ENCODE measurements around the gene LMTK2.

DNA sequence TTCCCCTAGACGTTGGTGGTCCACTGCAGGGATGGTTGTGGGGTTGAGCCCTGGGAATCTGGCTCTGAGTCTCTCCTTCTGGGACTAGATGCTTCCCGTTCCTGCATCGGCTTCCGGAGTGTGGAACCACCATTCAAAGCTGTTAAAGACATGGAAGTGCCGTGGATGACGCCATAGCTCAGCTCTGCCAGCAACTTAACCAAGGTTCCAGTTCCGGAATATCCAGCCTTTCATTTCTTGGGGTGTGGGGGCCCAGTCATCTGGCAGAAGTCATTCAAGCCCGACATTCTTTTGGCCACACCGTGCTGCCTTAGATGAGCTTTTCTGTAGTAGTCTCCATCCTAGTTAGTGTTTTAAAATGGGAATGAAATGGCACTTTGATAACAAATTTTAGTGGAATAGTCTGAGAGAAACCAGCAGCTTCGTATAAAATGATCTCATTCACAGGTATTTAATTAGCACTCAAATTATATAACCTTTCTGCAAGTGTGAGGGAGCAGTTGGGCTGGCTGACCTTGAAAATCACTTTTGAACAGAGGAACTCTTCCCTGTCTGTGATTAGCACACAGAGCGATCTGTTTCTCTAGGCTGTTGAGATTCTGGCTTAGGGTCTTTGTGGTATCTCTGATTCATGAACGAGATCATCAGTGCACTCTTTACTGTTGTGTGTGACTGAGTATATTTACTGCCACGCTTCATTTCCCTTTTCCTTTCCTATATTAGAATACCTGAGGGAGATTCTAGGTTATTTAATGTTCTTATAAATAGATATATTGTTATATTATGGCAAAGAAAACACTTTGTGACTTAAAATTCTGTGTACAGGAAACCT is 19.9 kb downstream of the LMTK2 start:
- TF ChIP-seq, protein P1, sequence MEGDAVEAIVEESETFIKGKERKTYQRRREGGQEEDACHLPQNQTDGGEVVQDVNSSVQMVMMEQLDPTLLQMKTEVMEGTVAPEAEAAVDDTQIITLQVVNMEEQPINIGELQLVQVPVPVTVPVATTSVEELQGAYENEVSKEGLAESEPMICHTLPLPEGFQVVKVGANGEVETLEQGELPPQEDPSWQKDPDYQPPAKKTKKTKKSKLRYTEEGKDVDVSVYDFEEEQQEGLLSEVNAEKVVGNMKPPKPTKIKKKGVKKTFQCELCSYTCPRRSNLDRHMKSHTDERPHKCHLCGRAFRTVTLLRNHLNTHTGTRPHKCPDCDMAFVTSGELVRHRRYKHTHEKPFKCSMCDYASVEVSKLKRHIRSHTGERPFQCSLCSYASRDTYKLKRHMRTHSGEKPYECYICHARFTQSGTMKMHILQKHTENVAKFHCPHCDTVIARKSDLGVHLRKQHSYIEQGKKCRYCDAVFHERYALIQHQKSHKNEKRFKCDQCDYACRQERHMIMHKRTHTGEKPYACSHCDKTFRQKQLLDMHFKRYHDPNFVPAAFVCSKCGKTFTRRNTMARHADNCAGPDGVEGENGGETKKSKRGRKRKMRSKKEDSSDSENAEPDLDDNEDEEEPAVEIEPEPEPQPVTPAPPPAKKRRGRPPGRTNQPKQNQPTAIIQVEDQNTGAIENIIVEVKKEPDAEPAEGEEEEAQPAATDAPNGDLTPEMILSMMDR (conservative IDR thresholded peaks at IDR 0.05 in 1 of 2, IDR thresholded peaks at IDR 0.05 in 1 of 2; ENCODE audit: low read depth in 1 of 2, low read length in 2 of 2), result no peak
- TF ChIP-seq EZH2 (IDR thresholded peaks at IDR 0.05; ENCODE audit: low read length, missing control alignments), result no peak

All from fibroblast of lung (primary cell).